ENCODE data around the gene SLC2A4RG.
A peak's percentile ranks its signal among the peaks of the same experiment; 100 is the strongest.
"Not testable (repeated sequence)": the region's sequence is repeated elsewhere in the genome, so short reads cannot be mapped to it uniquely, and the experiment has no call there.

Gene SLC2A4RG

GRCh38 chr20:63722967-63723622 lies 16.5 kb upstream of the SLC2A4RG start:
- not testable (repeated sequence) for DNase-seq

GRCh38 chr20:63730189-63730733 lies 9.3 kb upstream of the SLC2A4RG start:
- not testable (repeated sequence) for DNase-seq

GRCh38 chr20:63731410-63731809 lies 8.2 kb upstream of the SLC2A4RG start:
- DNase-seq: no peak

GRCh38 chr20:63732118-63733095 lies 7.2 kb upstream of the SLC2A4RG start:
- no peak for DNase-seq

- no peak for DNase-seq
Measured at GRCh38 chr20:63733117-63733516, 6.5 kb upstream of the SLC2A4RG start.

GRCh38 chr20:63733579-63734081 lies 5.9 kb upstream of the SLC2A4RG start:
- DNase-seq: no peak

- DNase-seq: no peak
Measured at GRCh38 chr20:63734111-63734945, 5.2 kb upstream of the SLC2A4RG start.

GRCh38 chr20:63734946-63735858 lies 4.4 kb upstream of the SLC2A4RG start:
- DNase-seq: no peak

- peak; percentile 64 for DNase-seq
Measured at GRCh38 chr20:63735859-63736718, 3.5 kb upstream of the SLC2A4RG start, which contains the start of gene LIME1. LIME1 (plus strand) TSS chr20:63736664; CDS start chr20:63737550, 886 bp downstream.

GRCh38 chr20:63736893-63737694 lies 2.5 kb upstream of the SLC2A4RG start:
- DNase-seq: peak; percentile 62

GRCh38 chr20:63737695-63737944 lies 2.0 kb upstream of the SLC2A4RG start:
- no peak for DNase-seq

GRCh38 chr20:63737945-63738686 lies 1.5 kb upstream of the SLC2A4RG start:
- peak; percentile 44 for DNase-seq

- DNase-seq: no peak
Measured at GRCh38 chr20:63738687-63739129, 868 bp upstream of the SLC2A4RG start.

- DNase-seq: peak; percentile 44
Measured at GRCh38 chr20:63740070-63740626, 572 bp downstream of the SLC2A4RG start.

- DNase-seq: peak; percentile 37
Measured at GRCh38 chr20:63740627-63741353, 1.2 kb downstream of the SLC2A4RG start.

- DNase-seq: no peak
Measured at GRCh38 chr20:63741354-63741675, 1.7 kb downstream of the SLC2A4RG start.

- DNase-seq: no peak
Measured at GRCh38 chr20:63741676-63742380, 2.3 kb downstream of the SLC2A4RG start.

Data from activated CD4-positive, alpha-beta T cell treated with anti-CD3 and anti-CD28 coated beads, Interleukin-10, Interleukin-2, amounts not matched to agents 100 ng/mL and 50 ng/mL, durations not matched to agents 16 hours and 8 hours (primary cell).